ENCODE data around the gene F11R. TPM values are rescaled to one million over a fixed set of nuclear protein-coding genes. Genes with fewer than 3 reads are reported as not detected.
"Not testable (repeated sequence)": the region's sequence is repeated elsewhere in the genome, so short reads cannot be mapped to it uniquely, and the experiment has no call there.

F11R gene
- total RNA-seq, 1 donor from 2014 or later = 166 TPM

- DNase-seq (ENCODE audit: low spot score) = no peak
These were observed 7.8 kb downstream of the F11R start for GRCh38 chr1:161013131-161013487.

- DNase-seq (ENCODE audit: low spot score) = no peak
These were observed 8.5 kb downstream of the F11R start for GRCh38 chr1:161012420-161012819.

GRCh38 chr1:161009602-161010211, 11.2 kb downstream of the F11R start:
- no peak for DNase-seq (ENCODE audit: low spot score)

GRCh38 chr1:161008869-161009510, 12.0 kb downstream of the F11R start:
- DNase-seq (ENCODE audit: low spot score) = no peak

- no peak for DNase-seq (ENCODE audit: low spot score)
These were observed 13.6 kb downstream of the F11R start for GRCh38 chr1:161007369-161007768.

GRCh38 chr1:161006563-161006962, 14.4 kb downstream of the F11R start:
- no peak for DNase-seq (ENCODE audit: low spot score)

GRCh38 chr1:161001525-161001924, 19.4 kb downstream of the F11R start:
- DNase-seq (ENCODE audit: low spot score) = no peak

- no peak for DNase-seq (ENCODE audit: low spot score)
These were observed 20.0 kb downstream of the F11R start for GRCh38 chr1:161000736-161001480.

GRCh38 chr1:160999376-160999775, 21.6 kb downstream of the F11R start:
- DNase-seq (ENCODE audit: low spot score) = no peak

GRCh38 chr1:160997323-160998038, 23.5 kb downstream of the F11R start:
- DNase-seq (ENCODE audit: low spot score) = peak; percentile 74

- DNase-seq (ENCODE audit: low spot score) = no peak
These were observed 24.8 kb downstream of the F11R start for GRCh38 chr1:160996178-160996577.

GRCh38 chr1:160993544-160994193, 27.3 kb downstream of the F11R start:
- DNase-seq (ENCODE audit: low spot score) = no peak

- not testable (repeated sequence) for DNase-seq (ENCODE audit: low spot score)
These were observed 28.9 kb downstream of the F11R start for GRCh38 chr1:160992036-160992435.

- DNase-seq (ENCODE audit: low spot score) = no peak
These were observed 33.4 kb downstream of the F11R start for GRCh38 chr1:160987359-160988050.

GRCh38 chr1:160985723-160986122, 35.2 kb downstream of the F11R start:
- DNase-seq (ENCODE audit: low spot score) = no peak

- DNase-seq (ENCODE audit: low spot score) = no peak
These were observed 39.2 kb downstream of the F11R start for GRCh38 chr1:160981584-160982411.

- no peak for DNase-seq (ENCODE audit: low spot score)
These were observed 41.7 kb downstream of the F11R start for GRCh38 chr1:160979286-160979685.

- no peak for DNase-seq (ENCODE audit: low spot score)
These were observed 42.4 kb downstream of the F11R start for GRCh38 chr1:160978510-160978927.

GRCh38 chr1:160975026-160975425, 45.9 kb downstream of the F11R start:
- no peak for DNase-seq (ENCODE audit: low spot score)

GRCh38 chr1:160973491-160973890, 47.5 kb downstream of the F11R start:
- no peak for DNase-seq (ENCODE audit: low spot score)
